Stimulated activated CD4-positive, alpha-beta T cell treated with anti-CD3 and anti-CD28 coated beads, TNF-alpha, amount 100 ng/mL, for 48 hours (primary cell): ENCODE data around the gene LSAMP.
"Not testable (repeated sequence)": the region's sequence is repeated elsewhere in the genome, so short reads cannot be mapped to it uniquely, and the experiment has no call there.

ENCODE experiments used
- DNase-seq, 3 donors: peaks; one replicate each; pipeline ENCODE4 v3.0.0-alpha.2; 2020; ENCODE audit warnings: low read depth in 3 of 3

LSAMP gene

GRCh38 chr3:115800489-115801075, 644.7 kb downstream of the LSAMP start:
- DNase-seq = no peak

GRCh38 chr3:115800065-115800464, 645.2 kb downstream of the LSAMP start:
- not testable (repeated sequence) for DNase-seq

- DNase-seq = peak in 1 of 3 donors; percentile 2
Observed at GRCh38 chr3:115792206-115792955, 652.9 kb downstream of the LSAMP start.

DNA sequence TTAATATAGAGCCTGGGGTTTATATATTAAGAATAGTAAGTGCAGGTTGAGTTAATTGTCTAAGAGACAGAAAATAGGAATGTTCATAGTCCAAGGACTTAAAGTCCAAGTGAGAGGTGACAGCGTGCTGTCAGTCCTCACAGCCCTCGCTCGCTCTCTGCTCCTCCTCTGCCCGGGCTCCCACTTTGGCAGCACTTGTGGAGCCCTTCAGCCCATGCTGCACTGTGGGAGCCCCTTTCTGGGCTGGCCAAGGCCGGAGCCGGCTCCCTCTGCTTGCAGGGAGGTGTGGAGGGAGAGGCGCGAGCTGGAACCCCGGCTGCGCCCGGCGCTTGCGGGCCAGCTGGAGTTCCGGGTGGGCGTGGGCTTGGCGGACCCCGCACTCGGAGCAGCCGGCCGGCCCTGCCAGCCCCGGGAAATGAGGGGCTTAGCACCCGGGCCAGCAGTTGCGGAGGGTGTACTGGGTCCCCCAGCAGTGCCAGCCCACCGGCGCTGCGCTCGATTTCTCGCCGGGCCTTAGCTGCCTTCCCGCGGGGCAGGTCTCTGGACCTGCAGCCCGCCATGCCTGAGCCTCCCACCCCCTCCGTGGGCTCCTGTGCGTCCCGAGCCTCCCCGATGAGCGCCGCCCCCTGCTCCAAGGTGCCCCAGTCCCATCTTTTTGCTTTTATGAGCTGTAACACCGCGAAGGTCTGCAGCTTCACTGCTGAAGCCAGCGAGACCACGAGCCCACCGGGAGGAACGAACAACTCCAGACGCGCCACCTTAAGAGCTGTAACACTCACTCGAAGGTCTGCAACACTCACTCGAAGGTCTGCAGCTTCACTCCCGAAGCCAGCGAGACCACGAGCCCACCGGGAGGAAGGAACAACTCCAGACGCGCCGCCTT, 653.8 kb downstream of the LSAMP start:
- DNase-seq = not testable (repeated sequence)

- peak; percentile 28 to 47 (median 43) for DNase-seq
Observed at GRCh38 chr3:115790759-115791158, 654.5 kb downstream of the LSAMP start.

GRCh38 chr3:115789481-115789880, 655.8 kb downstream of the LSAMP start:
- no peak for DNase-seq

GRCh38 chr3:115788921-115789470, 656.3 kb downstream of the LSAMP start:
- no peak for DNase-seq

DNA sequence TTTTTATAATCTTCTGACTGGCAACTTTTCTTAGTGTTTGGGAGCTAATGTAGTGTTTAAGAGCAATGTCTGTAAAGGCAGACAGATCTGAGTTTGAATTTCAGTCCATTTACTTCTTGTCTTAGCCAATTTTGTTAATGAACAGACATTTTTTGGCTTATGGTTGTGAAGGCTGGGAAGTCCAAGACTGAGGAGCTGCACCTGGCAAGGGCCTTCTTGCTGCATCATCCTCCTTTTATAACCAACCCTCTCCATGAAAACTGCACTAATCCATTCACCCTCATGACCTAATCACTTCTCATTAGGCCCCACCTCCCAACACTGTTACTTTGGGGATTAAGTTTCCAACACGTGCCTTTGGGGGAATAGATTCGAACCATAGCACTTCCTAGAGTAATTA, 657.5 kb downstream of the LSAMP start:
- no peak for DNase-seq

- no peak for DNase-seq
Observed at GRCh38 chr3:115785782-115786181, 659.5 kb downstream of the LSAMP start.

DNA sequence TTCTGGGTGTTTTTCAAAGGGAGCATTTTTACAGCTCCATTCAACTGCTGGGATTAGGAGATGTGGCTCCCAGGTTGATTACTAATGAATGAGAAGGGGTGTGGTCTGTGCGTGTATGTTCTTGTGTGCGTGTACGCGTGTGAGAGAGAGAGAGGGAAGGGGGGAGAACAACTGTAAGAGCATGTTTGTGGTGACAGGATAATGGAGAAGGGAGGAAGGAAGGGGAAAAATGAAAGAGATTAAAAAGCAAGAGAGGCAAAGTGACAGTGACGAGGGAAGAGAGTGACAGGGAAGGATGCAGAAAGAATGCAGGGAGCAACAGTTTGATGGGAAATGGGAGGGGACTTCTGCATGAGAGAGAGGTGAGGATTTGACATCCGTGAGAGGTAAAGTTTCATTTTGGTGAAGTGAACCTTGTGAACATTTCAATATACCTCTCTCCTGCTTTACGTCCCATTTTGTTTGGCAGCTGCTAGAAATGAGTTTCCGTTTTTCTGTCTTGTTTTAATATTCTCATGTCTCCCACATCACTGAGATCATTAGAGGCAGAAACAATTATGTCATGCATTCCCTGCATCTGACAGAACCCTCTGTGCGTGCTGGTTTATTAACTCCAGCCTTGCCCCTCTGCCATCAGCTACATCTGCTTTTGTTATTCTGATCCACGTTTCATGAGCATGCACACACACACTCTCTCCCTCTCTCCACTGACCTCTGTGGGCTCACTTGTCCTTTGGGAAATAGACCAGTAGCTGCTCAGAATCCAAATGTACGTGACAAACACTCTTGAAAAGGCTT, 660.3 kb downstream of the LSAMP start:
- no peak for DNase-seq

DNA sequence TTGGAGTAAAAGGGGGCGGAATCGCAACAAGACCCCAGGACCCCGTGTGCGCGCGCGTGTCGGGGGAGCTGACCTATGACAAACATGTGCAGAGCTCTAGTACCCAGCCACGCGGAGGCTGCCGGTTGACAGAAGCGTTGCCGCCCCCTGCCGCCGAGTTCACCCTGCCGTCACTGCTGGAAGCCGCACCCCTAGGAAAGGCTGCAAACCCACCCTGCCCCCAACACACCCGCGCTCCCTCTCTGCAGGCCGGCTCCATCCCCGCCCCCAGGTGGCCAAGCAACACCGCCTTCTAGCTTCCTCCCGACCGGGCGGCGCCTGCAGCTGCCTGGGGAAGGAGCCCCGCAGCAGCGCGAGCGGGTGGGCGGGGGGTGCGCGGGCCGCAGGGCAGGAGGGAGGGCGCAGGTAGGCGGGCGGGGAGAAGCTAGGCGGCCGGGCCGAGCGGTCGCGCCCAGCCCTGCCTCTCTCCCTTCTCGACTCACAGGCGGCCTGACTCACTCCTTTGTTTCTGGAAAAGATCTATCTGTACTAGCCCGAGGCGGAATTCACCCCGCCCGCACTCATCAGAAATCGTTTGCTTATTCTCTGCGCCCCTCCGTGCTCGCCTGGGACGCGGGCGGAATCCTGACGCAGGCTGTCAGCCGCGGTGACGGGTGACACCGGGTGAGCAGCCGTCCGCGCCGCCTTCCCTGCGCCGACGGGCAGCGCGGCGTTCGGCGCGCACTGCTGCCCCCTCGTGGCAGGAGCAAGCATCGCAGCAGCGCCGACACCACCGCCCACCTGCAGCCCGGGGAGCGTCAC, 661.1 kb downstream of the LSAMP start:
- peak; percentile 76 to 82 (median 80) for DNase-seq

DNA sequence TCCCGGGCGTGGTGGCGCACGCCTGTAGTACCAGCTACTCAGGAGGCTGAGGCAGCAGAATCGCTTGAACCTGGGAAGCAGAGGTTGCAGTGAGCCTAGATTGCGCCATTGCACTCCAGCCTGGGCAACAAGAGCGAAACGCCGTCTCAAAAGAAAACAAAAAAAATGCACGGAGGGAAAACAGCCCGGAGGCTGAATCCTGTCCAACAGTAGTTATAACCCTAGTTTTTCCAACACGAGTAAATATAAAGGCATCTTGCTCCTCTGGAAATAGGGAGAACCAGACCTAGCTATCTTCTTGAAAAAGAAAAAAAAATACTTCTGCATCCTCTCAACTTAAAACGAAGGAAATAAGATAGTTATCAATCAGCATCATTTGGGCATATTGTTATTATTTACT, 661.9 kb downstream of the LSAMP start:
- not testable (repeated sequence) for DNase-seq

DNA sequence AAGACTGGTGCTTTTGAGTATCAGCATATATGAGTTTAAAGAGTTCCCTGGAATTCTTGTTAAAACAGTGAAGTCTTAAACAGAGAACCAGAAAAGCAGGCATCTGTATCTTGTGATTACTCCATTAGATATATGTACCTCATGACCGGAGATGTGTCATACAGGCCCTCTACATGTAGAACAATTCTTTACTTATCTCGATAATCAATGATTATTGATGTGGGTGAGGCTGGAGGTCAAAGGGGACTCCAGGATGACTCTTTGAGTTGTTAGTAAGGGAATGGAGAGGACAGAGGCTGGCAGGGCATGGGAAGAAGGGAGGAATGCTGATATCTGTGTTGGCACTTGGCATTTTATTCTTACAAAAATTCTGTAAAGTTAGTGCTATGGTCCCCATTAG, 666.3 kb downstream of the LSAMP start:
- no peak for DNase-seq

DNA sequence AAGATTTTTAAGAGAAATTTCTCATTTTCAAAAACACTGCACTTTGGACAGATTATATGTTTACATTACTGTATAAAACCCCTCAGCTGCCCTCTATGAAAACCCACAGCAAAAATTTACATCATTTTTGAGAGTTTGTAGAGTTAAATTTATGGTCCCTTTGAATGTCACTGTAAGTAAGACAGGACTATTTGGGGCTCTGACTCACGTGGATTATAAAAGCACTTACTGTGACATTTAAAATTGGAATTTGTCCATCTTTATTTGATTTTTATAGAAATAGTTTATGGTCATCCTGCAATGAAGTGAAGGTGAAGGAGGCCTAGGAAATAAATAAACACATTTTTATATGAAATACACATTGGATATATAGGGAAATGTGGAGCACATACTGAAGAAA, 672.3 kb downstream of the LSAMP start:
- no peak for DNase-seq

DNA sequence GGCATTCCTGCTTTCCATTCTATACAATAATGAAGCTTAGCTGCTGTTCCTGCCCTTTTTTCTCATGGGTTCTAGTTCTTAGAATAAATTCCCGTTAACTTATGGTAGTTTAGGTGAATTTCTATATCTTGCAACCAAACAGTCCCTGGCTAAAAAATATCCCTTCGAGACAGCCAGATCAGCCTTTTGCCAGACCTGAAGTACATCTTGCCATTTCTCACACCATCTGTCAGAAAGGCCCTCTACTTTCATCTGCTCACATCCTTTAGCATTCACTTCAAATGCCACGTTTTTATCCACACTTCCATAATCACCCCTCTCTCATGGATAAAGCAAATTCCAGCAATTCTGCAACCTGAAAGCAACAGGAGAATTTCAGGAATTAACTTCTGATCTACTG, 676.6 kb downstream of the LSAMP start:
- no peak for DNase-seq

DNA sequence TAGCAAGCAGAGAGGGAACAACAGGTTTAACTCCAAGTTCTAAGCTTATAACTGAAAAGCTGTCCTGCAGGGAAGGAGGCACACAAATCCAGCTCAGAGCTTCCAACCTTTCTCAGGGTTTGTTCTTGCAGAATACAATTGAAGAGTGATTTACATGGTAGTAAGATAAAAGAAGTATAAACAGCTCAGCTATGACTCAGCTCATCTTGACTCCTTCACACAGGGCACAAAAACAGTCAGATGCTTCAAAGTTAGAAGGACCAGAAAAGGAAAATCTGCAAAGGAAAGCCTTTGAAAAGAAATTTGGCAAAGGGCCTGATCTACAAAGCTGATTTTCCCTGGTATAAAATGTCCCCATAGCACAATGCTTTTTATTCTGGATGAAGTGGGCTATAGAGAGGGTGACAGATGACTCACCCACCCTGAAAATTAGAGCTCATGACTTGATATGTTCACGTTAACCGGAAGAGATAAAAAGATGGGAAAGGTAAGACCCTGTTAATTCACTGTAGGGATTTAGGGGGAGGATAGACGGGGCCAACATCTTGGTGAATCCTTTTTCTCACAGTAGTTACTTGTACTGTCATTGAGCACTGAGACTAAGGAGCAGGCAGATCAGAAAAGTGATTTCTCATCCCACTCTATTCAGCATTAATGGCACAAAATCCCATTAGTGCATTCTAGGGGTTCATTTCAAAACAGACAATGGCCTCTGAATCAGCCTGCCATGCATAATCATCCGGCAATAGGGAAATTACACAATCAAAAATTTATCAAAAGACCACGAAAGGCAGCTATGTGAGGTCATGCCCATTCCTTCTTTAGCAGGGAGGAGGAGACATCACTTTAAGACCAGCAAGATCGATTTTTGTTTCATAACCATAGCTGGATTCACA, 678.5 kb downstream of the LSAMP start:
- no peak for DNase-seq

GRCh38 chr3:115761927-115762305, 683.4 kb downstream of the LSAMP start:
- DNase-seq = no peak

DNA sequence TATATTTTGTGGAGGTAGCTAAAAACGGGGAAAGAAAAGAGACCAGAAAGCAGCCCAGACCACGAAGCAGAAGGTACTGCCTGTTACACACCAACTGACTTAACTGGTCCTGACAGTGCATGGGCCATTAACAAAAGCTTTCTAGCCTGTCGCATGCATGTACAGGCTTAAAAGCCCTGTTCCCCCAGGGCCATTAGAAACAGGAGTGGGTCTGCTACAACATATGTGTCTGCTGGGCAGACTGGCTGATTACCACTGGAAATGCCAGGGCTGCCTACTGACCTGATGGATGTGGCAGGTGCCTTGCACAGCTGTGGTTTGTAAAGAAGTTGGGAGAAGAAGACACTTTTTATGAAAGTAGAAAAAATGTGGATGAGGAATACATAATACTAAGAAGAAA, 684.6 kb downstream of the LSAMP start:
- no peak for DNase-seq

DNA sequence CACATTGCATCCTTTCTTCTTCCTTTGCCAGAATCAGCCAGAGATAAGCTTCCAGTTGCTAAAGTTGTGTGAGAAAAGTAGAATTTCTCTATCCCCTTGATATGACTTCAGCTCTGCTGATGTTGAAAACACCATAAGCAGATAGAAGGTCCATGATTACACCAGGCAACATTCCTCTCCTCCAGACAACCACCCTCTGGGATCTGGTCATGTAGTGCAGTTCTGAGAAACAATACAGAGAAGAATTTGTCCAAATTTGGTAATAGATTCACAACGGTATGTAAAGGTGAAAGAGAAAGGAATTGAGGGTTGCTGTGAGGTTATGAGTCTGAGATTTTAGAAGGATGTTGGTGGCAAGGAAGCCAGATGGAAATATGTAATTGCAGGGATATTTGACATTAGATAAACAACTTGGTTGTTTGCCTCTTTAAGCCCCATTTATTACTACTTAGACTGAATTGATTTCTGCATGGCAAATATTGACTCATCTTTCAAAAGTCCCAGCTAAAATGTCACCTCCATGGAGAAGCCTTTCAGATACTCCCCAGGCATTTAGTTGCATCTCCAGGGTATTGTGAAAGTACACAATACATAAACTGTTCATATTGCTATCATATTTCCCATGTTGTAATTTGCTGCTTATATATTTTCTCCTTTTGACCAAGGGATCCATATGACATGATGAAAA, 687.1 kb downstream of the LSAMP start:
- DNase-seq = no peak
